GM21367 (cell line): Measurements from ENCODE around the gene GTF2F1.
"Not testable (repeated sequence)": the region's sequence is repeated elsewhere in the genome, so short reads cannot be mapped to it uniquely, and the experiment has no call there.

ENCODE experiments used
- ATAC-seq: cut with Tn5 transposase; IDR thresholded peaks from one replicate; pipeline ENCODE4 v1.9.1; 2021; ENCODE audit not compliant: unreplicated experiment

Gene GTF2F1

GRCh38 chr19:6418562-6418932 is 25.6 kb upstream of the GTF2F1 start:
- no peak for ATAC-seq

GRCh38 chr19:6417713-6418561 is 25.0 kb upstream of the GTF2F1 start:
- ATAC-seq: no peak

GRCh38 chr19:6416658-6417405 is 23.9 kb upstream of the GTF2F1 start:
- no peak for ATAC-seq

- no peak for ATAC-seq
Measured at GRCh38 chr19:6415591-6416190, 22.7 kb upstream of the GTF2F1 start.

GRCh38 chr19:6414793-6415590 is 22.0 kb upstream of the GTF2F1 start:
- ATAC-seq: no peak

GRCh38 chr19:6413721-6414643 is 21.0 kb upstream of the GTF2F1 start:
- no peak for ATAC-seq

- ATAC-seq: no peak
Measured at GRCh38 chr19:6413291-6413690, 20.3 kb upstream of the GTF2F1 start.

- no peak for ATAC-seq
Measured at GRCh38 chr19:6412447-6413091, 19.6 kb upstream of the GTF2F1 start.

GRCh38 chr19:6412061-6412446 is 19.1 kb upstream of the GTF2F1 start:
- no peak for ATAC-seq

- no peak for ATAC-seq
Measured at GRCh38 chr19:6409346-6409745, 16.4 kb upstream of the GTF2F1 start.

- no peak for ATAC-seq
Measured at GRCh38 chr19:6406401-6406800, 13.4 kb upstream of the GTF2F1 start.

GRCh38 chr19:6402837-6403608 is 10.1 kb upstream of the GTF2F1 start:
- no peak for ATAC-seq

GRCh38 chr19:6402058-6402457 is 9.1 kb upstream of the GTF2F1 start:
- ATAC-seq: no peak

GRCh38 chr19:6400062-6400944 is 7.3 kb upstream of the GTF2F1 start:
- not testable (repeated sequence) for ATAC-seq

GRCh38 chr19:6396305-6396704 is 3.3 kb upstream of the GTF2F1 start:
- no peak for ATAC-seq

GRCh38 chr19:6394831-6395230 is 1.9 kb upstream of the GTF2F1 start:
- no peak for ATAC-seq

- no peak for ATAC-seq
Measured at GRCh38 chr19:6393983-6394412, 1.0 kb upstream of the GTF2F1 start.
